K562 (cell line): ENCODE results near the gene AANAT. TPM values are rescaled to one million over a fixed set of nuclear protein-coding genes. Genes with fewer than 3 reads are reported as not detected.

Experiments
- BDP1 ChIP-seq: IDR thresholded peaks from 3 replicates; pipeline ENCODE4 v1.6.1; 2011; ENCODE audit not compliant: insufficient read length, insufficient read depth
- BMI1 ChIP-seq: fragments of 150-350 bp; IDR thresholded peaks from 2 replicates; pipeline ENCODE4 v1.6.1; 2014; ENCODE audit warnings: low read length
- CBX2 ChIP-seq: fragments of 200-600 bp; sonication (generic); IDR thresholded peaks from one replicate; pipeline ENCODE4 v1.6.1; 2012; ENCODE audit warnings: mild to moderate bottlenecking, low read length, inconsistent platforms; ENCODE audit not compliant: insufficient read depth, poor library complexity, severe bottlenecking
- E2F3 ChIP-seq: fragments of 250-450 bp; sonication (Bioruptor Pico); IDR thresholded peaks from 2 replicates; pipeline ENCODE4 v1.4.0; 2020; ENCODE audit warnings: mild to moderate bottlenecking
- HDAC2 ChIP-seq: fragments of 450-650 bp; IDR thresholded peaks from 2 replicates; pipeline ENCODE4 v1.6.1; 2016; ENCODE audit warnings: mild to moderate bottlenecking
- LARP7 ChIP-seq: fragments of 450-650 bp; IDR thresholded peaks from 2 replicates; pipeline ENCODE4 v1.6.1; 2016
- MYC ChIP-seq, 2 experiments: fragments of 250-450 bp in 1 of 2; sonication (Bioruptor Pico) in 1 of 2; IDR thresholded peaks; 2 replicates each; pipeline versions ENCODE4 v1.5.1 to v1.6.1; 2012 to 2021; ENCODE audit warnings: low read depth in 2 of 2, borderline replicate concordance in 1 of 2, improper control_type of control experiment in 1 of 2, low read length in 1 of 2, mild to moderate bottlenecking in 1 of 2, moderate library complexity in 1 of 2
- RBM25 ChIP-seq: fragments of 200-400 bp; formaldehyde crosslinking; IDR thresholded peaks from 2 replicates; pipeline ENCODE4 v1.6.1; 2018; ENCODE audit warnings: low read length, low read depth, moderate library complexity; ENCODE audit not compliant: severe bottlenecking
- RERE ChIP-seq: sonication (generic); formaldehyde crosslinking; IDR thresholded peaks from 2 replicates; pipeline ENCODE4 v1.8.0; 2023; ENCODE audit warnings: missing genetic modification reagents, mild to moderate bottlenecking, borderline replicate concordance
- SAP30 ChIP-seq: fragments of 200-600 bp; sonication (generic); IDR thresholded peaks from 2 replicates; pipeline ENCODE4 v1.6.1; 2012; ENCODE audit warnings: borderline replicate concordance, low read depth, mild to moderate bottlenecking, moderate library complexity, low read length, control low read depth, inconsistent platforms; ENCODE audit not compliant: insufficient read depth, poor library complexity, severe bottlenecking
- STAT6 ChIP-seq: sonication (generic); formaldehyde crosslinking; IDR thresholded peaks from 2 replicates; pipeline ENCODE4 v1.8.1; 2023; ENCODE audit warnings: mild to moderate bottlenecking, missing genetic modification reagents
- TRIM28 ChIP-seq: fragments of 450-650 bp; IDR thresholded peaks from 2 replicates; pipeline ENCODE4 v1.6.1; 2017
- ZBTB11 ChIP-seq, 3 experiments: fragments of 200-800 bp in 1 of 3; fragments of 250-450 bp in 1 of 3; fragments of 450-650 bp in 1 of 3; sonication (Bioruptor Pico) in 1 of 3; sonication (Bioruptor generic) in 1 of 3; formaldehyde crosslinking in 1 of 3; IDR thresholded peaks; 2 replicates each; pipeline versions ENCODE4 v1.6.1 to v1.8.0; 2016 to 2022; ENCODE audit warnings: mild to moderate bottlenecking in 2 of 3, missing genetic modification characterization in 2 of 3, missing compliant biosample characterization in 1 of 3, moderate library complexity in 1 of 3
- ZNF12 ChIP-seq: sonication (generic); formaldehyde crosslinking; IDR thresholded peaks from 2 replicates; pipeline ENCODE4 v1.4.0; 2020; ENCODE audit warnings: mild to moderate bottlenecking, missing genetic modification reagents
- polyA plus RNA-seq, 8 experiments: library from polyadenylated mRNA; depleted of rRNA in 4 of 8; stranded (reverse) in 5 of 8; unstranded in 3 of 8; fragments of >200 nt; fragmentation: Nextera tagmentation in 2 of 8; fragmentation: Illumina TruSeq in 1 of 8; extraction: Ambion mirVana in 2 of 8; extraction: Trizol in 1 of 8; gene quantifications; 2 replicates each; pipeline versions ENCODE4 v1.2.1 to v1.2.3, GENCODE V29; 2011 to 2014; ENCODE audit warnings: inconsistent platforms in 1 of 8, missing spikeins in 1 of 8
- total RNA-seq, 7 experiments: library from RNA; depleted of rRNA in 6 of 7; stranded (reverse); fragments of >200 nt in 6 of 7; fragmentation: Illumina TruSeq in 2 of 7; extraction: Trizol in 2 of 7; gene quantifications; 2 replicates each; pipeline versions ENCODE4 v1.2.1 to v1.2.3, GENCODE V29; 2011 to 2021; ENCODE audit warnings: low replicate concordance in 1 of 7

AANAT gene
- total and polyA plus RNA-seq, 9 of the 15 experiments (the other 6 are each of a cell fraction or from before 2014, with no cell fraction given): not detected

DNA sequence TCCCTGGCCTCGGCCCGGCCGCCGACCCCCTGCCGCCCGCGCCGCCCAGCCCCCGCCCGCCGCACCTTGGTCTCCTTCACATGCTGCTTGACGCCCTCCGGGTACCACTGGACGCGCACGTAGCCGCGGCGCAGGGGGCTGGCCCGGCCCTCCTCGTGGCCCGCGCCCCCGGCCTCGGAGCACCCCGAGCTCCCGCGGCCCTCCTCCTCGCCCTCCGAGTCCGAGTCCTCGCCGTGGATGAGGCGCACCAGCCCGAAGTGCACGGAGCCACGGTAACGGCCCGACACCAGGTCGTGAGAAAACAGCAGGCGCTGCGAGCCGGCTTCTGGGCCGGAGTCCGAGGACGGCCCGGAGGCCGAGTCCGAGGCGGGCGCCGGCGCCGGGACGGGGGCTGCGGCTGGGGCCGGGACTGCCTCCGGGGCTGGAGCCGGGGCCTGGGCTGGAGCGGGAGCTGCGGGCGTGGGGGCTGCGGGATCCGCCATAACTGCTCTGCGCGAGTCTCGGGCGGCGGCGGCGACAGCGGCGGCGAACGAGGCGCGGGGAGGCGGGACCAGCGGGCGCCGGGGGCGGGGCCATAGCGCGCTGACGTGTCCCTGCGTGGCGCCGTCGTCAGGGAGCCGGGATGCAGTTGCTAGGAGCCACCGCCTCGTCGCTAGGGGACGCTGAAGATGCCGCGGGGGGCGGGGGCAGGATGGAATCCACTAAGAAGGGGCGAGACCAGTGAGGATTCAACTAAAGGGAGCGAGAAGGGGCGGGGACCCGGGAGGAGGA, 14.6 kb upstream of the AANAT start, which contains the start of gene UBE2O (continued):
- TF ChIP-seq SAP30 (peak; percentile 73), LARP7 (no peak), ZBTB11 (CRISPR knock-in tag; IDR thresholded peaks at IDR 0.05) (no peak), STAT6 (CRISPR knock-in tag) (no peak), MYC (IDR thresholded peaks at IDR 0.05; ENCODE audit: low read depth, low read length) (peak; percentile 36; the same call in 1 of the 2 replicates), MYC (CRISPR knock-in tag; IDR thresholded peaks at IDR 0.05; ENCODE audit: borderline replicate concordance, low read depth) (no peak), CBX2 (no peak), RBM25 (peak; percentile 50), ZNF12 (CRISPR knock-in tag) (0 out of 2 replicates have a peak, but pooled peaks have one; percentile 16), HDAC2 (peak; percentile 99), BDP1 (no peak), TRIM28 (no peak), RERE (CRISPR knock-in tag) (no peak), BMI1 (peak; percentile 95), E2F3 (CRISPR knock-in tag) (0 out of 2 replicates have a peak, but pooled peaks have one; percentile 22)
